ENCODE data around the gene TRAPPC12. TPM values are rescaled to one million over a fixed set of nuclear protein-coding genes. Genes with fewer than 3 reads are reported as not detected.

Gene TRAPPC12
- total RNA-seq, 1 donor = 67.0 TPM

- Histone ChIP-seq H3K4me2 (ENCODE audit: insufficient read depth, low read length) (peak overlapping the region; percentile 50), H2AFZ (ENCODE audit: low read length) (no peak overlapping the region), H3K4me3 (ENCODE audit: insufficient read depth, low read length) (peak overlapping the region; percentile 38), H3K9me3 (ENCODE audit: low read depth, low read length) (no peaks in the 10 kb centered on the region), H3K27me3 (ENCODE audit: insufficient read depth, low read length) (no peaks in the 10 kb centered on the region), H3K79me2 (ENCODE audit: insufficient read depth, low read length) (no peaks in the 10 kb centered on the region), H3K36me3 (ENCODE audit: insufficient read depth, low read length) (peaks cover 58% of the 10 kb centered on the region), H3K27ac (ENCODE audit: low read depth, low read length) (peak overlapping the region; percentile 90), H3K4me1 (ENCODE audit: insufficient read depth, low read length) (peaks cover 35% of the 10 kb centered on the region), H4K20me1 (ENCODE audit: insufficient read depth, low read length) (peaks cover 8% of the 10 kb centered on the region)
- TF ChIP-seq CTCF (IDR thresholded peaks at IDR 0.05; ENCODE audit: extremely low read depth, low read depth, low read length) = no peak
- DNase-seq (ENCODE audit: insufficient read length, low spot score, missing footprints) = peak; percentile 97
Observed at GRCh38 chr2:3470166-3470651, 90.7 kb downstream of the TRAPPC12 start.

- Histone ChIP-seq H3K79me2 (ENCODE audit: insufficient read depth, low read length) (no peaks in the 10 kb centered on the region), H3K4me3 (ENCODE audit: insufficient read depth, low read length) (no peak overlapping the region), H2AFZ (ENCODE audit: low read length) (no peak overlapping the region), H3K27me3 (ENCODE audit: insufficient read depth, low read length) (no peaks in the 10 kb centered on the region), H3K4me1 (ENCODE audit: insufficient read depth, low read length) (peaks cover 26% of the 10 kb centered on the region), H3K36me3 (ENCODE audit: insufficient read depth, low read length) (peaks cover 59% of the 10 kb centered on the region), H4K20me1 (ENCODE audit: insufficient read depth, low read length) (peaks cover 8% of the 10 kb centered on the region), H3K4me2 (ENCODE audit: insufficient read depth, low read length) (peak overlapping the region; percentile 50), H3K27ac (ENCODE audit: low read depth, low read length) (peak overlapping the region; percentile 90), H3K9me3 (ENCODE audit: low read depth, low read length) (no peaks in the 10 kb centered on the region)
- DNase-seq (ENCODE audit: insufficient read length, low spot score, missing footprints) = peak; percentile 76
- no peak for TF ChIP-seq CTCF (IDR thresholded peaks at IDR 0.05; ENCODE audit: extremely low read depth, low read depth, low read length)
Observed at GRCh38 chr2:3470856-3471737, 91.6 kb downstream of the TRAPPC12 start.

- peak; percentile 32 for DNase-seq (ENCODE audit: insufficient read length, low spot score, missing footprints)
- H3K27ac ChIP-seq (ENCODE audit: low read depth, low read length) = no peak overlapping the region
- peaks cover 8% of the 10 kb centered on the region for H4K20me1 ChIP-seq (ENCODE audit: insufficient read depth, low read length)
- no peaks in the 10 kb centered on the region for H3K79me2 ChIP-seq (ENCODE audit: insufficient read depth, low read length)
- H3K4me2 ChIP-seq (ENCODE audit: insufficient read depth, low read length) = no peak overlapping the region
- no peaks in the 10 kb centered on the region for H3K27me3 ChIP-seq (ENCODE audit: insufficient read depth, low read length)
- H3K36me3 ChIP-seq (ENCODE audit: insufficient read depth, low read length) = peaks cover 53% of the 10 kb centered on the region
- peaks cover 20% of the 10 kb centered on the region for H3K4me1 ChIP-seq (ENCODE audit: insufficient read depth, low read length)
- TF ChIP-seq CTCF (IDR thresholded peaks at IDR 0.05; ENCODE audit: extremely low read depth, low read depth, low read length) = no peak
- no peaks in the 10 kb centered on the region for H3K9me3 ChIP-seq (ENCODE audit: low read depth, low read length)
- H2AFZ ChIP-seq (ENCODE audit: low read length) = no peak overlapping the region
- H3K4me3 ChIP-seq (ENCODE audit: insufficient read depth, low read length) = no peak overlapping the region
Observed at GRCh38 chr2:3472296-3472695, 92.8 kb downstream of the TRAPPC12 start.

GRCh38 chr2:3472966-3473365 is 93.5 kb downstream of the TRAPPC12 start:
- H2AFZ ChIP-seq (ENCODE audit: low read length) = no peak overlapping the region
- DNase-seq (ENCODE audit: insufficient read length, low spot score, missing footprints) = no peak
- H3K27me3 ChIP-seq (ENCODE audit: insufficient read depth, low read length) = no peaks in the 10 kb centered on the region
- no peaks in the 10 kb centered on the region for H3K9me3 ChIP-seq (ENCODE audit: low read depth, low read length)
- H3K36me3 ChIP-seq (ENCODE audit: insufficient read depth, low read length) = peaks cover 46% of the 10 kb centered on the region
- H3K4me1 ChIP-seq (ENCODE audit: insufficient read depth, low read length) = peaks cover 20% of the 10 kb centered on the region
- H4K20me1 ChIP-seq (ENCODE audit: insufficient read depth, low read length) = peaks cover 8% of the 10 kb centered on the region
- H3K4me3 ChIP-seq (ENCODE audit: insufficient read depth, low read length) = no peak overlapping the region
- no peak overlapping the region for H3K4me2 ChIP-seq (ENCODE audit: insufficient read depth, low read length)
- TF ChIP-seq CTCF (IDR thresholded peaks at IDR 0.05; ENCODE audit: extremely low read depth, low read depth, low read length) = no peak
- no peak overlapping the region for H3K27ac ChIP-seq (ENCODE audit: low read depth, low read length)
- H3K79me2 ChIP-seq (ENCODE audit: insufficient read depth, low read length) = no peaks in the 10 kb centered on the region
